GM12875 (cell line): ENCODE measurements around the gene NR5A1.

ENCODE experiments used
- H3K4me3 ChIP-seq: one replicate; pipeline ENCODE4 v1.5.1; 2011; ENCODE audit warnings: low read depth, low read length, control low read depth
- TF ChIP-seq, protein P1 (sequence below): IDR thresholded peaks from 2 replicates; pipeline ENCODE4 v1.5.1; 2011; ENCODE audit warnings: low read depth, mild to moderate bottlenecking, control low read depth, inconsistent platforms, low read length, moderate library complexity, borderline replicate concordance; ENCODE audit not compliant: insufficient read depth

The NR5A1 gene

DNA sequence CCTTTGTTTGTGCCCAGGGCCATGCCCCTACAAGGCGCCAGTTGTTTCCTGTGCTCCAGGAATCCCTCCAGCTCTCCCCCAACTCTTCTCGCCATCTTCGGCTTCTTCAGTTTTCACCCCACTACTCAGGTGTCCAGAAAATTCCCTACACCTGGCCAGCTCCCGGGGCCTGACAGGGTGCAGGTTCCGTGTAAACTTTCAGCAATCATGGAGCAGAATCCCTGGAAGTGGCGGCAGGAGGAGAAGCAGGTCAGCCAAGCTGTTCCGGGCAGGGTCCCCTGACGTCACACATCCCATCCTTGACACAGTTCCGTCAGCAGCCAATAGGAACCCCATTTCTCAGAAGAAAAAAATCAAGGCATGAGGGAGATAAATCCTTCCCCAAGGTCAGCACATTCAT lies 69.1 kb downstream of the NR5A1 start:
- TF ChIP-seq, protein P1, sequence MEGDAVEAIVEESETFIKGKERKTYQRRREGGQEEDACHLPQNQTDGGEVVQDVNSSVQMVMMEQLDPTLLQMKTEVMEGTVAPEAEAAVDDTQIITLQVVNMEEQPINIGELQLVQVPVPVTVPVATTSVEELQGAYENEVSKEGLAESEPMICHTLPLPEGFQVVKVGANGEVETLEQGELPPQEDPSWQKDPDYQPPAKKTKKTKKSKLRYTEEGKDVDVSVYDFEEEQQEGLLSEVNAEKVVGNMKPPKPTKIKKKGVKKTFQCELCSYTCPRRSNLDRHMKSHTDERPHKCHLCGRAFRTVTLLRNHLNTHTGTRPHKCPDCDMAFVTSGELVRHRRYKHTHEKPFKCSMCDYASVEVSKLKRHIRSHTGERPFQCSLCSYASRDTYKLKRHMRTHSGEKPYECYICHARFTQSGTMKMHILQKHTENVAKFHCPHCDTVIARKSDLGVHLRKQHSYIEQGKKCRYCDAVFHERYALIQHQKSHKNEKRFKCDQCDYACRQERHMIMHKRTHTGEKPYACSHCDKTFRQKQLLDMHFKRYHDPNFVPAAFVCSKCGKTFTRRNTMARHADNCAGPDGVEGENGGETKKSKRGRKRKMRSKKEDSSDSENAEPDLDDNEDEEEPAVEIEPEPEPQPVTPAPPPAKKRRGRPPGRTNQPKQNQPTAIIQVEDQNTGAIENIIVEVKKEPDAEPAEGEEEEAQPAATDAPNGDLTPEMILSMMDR: no peak
- no peak overlapping the region for H3K4me3 ChIP-seq

DNA sequence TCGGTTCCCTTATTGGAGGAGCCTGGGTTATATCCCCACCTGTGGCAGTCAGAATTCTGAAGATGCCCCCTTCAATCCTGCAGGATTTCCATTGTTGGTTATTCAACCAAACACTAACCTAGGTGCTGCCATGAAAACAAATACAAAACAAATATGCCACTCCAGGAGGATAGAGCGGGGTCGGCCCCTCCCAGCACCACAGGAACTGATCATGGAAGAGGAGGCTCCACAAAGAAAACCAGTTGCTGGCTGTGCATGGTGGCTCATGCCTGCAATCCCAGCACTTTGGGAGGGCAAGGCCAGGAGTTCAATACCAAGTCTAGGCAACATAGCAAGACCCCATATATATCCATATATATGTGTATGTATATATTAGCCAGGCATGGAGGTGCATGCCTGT lies 70.1 kb downstream of the NR5A1 start:
- TF ChIP-seq, protein P1: no peak

DNA sequence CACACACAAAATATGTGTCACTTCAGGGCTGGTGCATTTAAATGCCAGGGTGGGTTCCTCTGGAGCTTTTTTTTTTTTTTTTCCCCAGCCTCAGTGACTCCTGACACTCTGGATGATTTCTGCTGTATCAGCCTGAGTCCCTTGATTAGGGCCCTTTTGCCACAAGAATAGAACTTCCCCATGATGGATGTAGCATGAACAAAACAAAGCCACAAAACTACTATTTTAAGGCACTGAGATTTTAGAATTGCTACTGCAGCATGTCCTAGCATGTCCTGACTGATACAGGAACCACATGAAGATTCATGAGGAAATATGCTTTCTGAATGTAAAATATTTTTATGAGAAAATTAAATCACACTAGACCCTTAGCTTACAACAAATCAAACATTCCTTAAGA lies 70.9 kb downstream of the NR5A1 start:
- no peak overlapping the region for H3K4me3 ChIP-seq
- TF ChIP-seq, protein P1: no peak

More for the DNA sequence above, 70.1 kb downstream of the NR5A1 start:
- H3K4me3 ChIP-seq: no peak overlapping the region
